Fibroblast of skin of left biceps (primary cell): ENCODE results near the gene AMZ1.

Source experiments
- DNase-seq, 2 experiments: peaks; one replicate each; pipeline ENCODE4 v3.0.0-alpha.2; 2013; ENCODE audit warnings: low read depth in 2 of 2

AMZ1 gene

DNA sequence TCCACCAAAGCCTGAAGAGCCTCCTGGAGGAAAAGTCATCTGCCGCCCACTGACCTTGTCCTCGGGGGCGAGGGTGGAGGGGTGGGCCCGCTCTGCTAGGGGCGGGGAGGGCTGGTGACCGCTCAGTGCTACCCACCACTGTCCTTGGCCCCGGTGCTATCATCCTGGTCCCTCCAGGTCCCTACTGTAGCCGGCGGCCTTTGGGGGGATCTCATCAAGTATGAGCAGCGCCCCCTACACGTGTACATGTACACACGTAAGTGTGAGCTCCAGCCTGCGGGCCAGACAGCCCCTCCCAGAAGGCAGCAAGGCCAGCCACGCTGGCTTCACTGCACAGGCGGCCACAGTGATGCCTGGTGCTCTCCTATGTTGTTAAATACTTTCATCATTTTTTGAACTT is 36.7 kb upstream of the AMZ1 start:
- no peak for DNase-seq

DNA sequence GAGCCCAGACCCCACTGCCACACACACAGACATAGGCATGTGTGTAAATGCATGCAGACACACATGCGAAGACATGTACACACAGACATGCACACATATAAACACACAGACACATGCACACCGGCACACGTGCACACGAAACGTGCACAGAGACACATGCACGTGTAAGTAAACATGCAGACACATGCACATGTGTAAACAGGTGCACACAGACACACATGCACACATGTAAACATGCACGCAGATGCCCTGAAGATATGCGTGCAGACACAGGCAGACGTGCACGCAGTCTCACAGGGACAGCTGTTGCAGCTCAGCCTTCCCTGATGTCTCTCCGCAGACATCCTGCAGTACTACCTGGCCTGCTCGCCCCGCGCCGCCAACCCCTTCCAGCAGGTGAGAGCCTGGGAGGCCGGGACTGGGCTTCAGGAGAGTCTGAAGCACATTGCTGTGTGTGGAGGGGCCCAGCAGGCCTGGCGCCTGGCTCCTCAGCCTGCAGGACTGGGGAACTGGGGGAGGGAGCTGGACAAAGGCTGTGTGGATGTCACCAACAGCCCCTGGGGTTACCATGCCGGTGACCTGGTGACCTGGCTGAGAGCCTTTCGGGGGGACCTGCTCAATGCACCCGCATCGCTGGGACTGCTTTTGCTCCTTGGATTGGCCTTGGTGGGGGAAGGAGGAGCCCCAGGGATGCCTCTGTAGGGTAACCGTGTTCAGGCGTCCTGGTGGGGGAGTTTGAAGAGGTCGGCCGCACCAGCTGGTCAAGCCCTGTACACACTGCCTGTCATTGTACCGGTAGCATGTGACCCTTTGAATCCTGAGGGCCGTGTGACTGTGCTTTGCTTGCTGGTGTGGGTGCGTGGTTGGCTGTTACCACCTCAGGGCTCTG is 35.9 kb upstream of the AMZ1 start:
- no peak for DNase-seq

DNA sequence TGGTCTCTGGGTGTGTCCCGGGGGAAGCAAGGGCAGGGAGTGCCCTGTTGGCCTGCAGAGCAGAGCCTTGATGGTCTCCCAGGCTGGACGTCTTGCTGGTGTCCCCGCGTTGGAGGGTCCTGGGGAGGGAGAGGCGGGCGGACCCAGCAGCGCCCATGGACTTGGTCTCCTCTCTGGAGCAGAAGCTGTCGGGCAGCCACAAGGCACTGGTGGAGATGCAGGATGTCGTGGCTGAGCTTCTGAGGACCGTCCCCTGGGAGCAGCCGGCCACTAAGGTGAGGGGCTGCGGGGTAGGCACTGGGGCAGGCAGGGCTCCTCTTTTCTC is 35.3 kb upstream of the AMZ1 start:
- DNase-seq, result no peak

DNA sequence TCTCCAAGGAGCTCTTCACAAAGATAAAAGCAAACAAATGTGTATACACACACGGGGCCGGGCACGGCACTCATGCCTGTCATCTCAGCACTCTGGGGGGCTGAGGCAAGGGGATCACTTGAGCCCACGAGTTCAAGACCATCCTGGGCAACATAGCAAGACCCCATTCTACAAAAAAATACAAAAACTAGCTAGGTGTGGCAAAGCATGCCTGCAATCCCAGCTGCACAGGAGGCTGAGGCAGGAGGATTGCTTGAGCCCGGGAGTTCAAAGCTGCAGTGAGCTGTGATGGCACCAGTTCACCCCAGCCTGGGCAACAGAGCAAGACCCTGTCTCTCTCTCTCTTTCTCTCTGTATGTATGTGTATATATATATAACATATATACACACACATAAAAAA is 33.9 kb upstream of the AMZ1 start:
- no peak for DNase-seq

DNA sequence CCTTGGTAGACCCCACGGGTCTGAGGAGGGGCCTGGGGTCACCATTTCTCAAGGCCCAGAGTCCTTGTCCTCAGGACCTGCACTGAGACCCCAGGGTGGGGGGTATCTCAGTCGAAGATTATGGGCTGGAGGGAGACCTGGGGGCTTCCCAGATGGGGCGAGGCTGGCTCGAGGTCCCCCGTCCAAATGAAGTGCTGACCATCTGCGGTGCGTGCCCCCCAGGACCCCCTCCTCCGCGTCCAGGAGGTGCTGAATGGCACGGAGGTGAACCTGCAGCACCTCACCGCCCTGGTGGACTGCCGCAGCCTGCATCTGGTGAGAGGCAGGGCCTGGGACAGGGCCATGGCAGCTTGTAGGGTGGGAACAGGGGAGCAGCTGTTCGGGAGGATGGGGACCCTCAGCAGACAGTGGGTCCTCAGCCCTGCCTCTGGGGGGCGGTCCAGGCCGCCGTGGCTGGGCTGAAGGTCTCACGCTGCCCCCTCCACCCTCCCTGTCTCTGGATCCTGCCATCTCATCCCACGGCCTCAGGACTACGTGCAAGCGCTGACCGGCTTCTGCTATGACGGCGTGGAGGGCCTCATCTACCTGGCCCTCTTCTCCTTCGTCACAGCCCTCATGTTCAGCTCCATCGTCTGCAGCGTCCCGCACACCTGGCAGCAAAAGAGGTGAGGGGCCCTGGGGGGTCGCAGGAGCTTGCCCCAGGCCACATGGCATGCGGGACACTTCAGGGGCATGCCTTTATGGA is 32.0 kb upstream of the AMZ1 start:
- DNase-seq, result no peak

DNA sequence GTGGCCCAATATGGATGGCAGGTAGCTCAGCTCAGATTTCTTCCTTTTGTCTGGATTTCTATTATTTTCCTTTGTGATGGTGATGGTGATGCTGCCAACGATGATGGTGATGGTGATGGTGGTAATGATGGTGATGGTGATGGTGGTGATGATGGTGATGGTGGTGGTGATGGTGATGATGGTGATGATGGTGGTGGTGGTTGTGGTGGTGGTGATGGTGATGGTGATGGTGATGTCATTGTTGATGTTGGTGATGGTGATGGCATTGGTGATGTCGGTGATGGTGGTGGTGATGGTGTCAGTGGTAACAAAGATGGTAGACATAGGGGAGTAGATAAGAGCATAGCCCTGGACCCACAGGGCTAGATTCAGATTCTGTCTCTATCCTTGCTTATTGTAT is 30.8 kb upstream of the AMZ1 start:
- no peak for DNase-seq

DNA sequence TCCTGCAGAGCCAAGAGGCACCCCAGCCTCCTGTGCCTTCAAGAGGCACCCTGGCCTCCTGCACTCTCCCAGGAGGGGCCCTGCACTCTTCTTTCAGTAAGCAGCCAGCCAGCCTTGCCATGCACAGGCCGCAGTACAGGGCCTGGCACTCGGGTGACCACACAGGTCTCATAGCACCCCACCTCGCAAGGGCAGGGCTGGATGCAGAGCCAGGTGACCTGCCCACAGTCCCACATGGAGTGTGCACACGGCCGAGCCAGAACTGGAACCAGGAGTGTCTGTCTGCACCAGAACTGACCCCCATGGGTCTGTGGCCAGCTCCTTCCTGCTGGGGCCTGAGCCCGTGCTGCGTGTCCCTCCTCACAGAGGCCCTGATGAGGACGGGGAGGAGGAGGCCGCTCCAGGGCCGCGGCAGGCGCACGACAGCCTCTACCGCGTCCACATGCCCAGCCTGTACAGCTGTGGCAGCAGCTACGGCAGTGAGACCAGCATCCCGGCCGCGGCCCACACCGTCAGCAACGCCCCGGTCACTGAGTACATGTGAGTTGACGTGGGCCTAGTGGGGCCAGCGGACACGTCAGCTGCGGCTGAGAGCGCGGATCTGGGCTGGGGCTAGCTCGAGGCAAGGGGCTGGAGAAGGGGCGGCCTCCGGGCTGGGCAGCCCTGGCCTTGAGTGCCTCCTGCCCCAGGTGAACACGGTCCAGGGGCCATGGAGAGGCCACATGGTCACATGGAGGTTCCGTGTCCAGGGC is 29.9 kb upstream of the AMZ1 start:
- no peak for DNase-seq

DNA sequence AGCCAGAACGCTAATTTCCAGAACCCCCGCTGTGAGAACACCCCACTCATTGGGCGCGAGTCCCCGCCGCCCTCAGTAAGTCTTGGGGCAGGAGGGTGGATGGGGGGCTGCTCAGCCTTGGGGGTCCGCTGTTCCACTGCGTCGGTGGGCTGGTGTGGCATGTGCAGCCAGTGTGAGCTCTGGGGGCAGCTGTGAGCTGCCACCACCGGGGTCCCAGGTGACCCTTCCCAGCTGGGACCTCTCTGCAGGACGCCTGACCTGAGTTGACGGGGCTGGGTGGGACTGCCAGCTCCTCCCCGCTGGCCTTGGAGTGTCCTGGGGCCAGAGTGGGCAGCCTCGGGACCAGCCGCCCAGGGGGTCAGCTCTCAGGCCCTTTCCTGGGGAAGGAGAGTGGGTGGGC is 29.1 kb upstream of the AMZ1 start:
- DNase-seq, result no peak

DNA sequence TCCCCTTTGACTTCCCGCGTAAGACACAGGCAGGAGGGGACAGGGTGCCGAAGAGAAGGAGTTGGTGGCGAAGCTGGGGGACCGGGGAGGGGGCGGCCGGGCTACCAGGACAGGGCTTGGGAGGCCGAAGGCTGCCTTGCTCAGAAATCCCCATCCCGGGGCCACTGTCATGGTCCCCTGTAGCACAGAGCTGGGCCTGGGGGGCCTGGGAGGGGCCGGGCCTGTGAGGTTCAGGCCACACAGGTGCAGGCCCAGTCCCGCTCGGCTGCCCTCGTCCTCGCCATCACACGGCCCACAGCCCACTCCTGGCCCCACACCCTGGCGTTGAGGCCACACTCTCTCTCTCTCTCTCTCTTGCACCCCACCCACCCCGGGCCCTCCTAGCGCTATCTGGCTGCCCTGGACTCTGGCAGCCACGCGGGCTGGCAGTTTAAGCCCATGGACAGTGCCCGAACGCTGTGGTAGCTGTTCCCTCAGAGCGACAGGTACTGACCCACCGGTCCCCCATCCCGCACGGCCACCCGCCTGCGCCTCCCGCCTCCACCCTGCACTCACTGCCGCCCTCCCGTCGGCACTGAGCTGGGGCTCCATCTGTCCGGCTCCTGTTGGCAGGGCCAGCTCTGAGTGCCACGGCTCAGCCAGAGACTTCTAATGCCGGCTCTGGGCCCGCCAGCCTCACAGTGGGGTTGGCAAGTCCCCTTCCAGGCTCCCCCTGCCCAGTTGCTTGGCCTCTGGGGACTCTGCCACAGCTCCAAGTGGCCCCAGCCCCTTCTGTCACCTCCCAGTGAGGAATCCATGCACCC is 28.2 kb upstream of the AMZ1 start:
- no peak for DNase-seq

DNA sequence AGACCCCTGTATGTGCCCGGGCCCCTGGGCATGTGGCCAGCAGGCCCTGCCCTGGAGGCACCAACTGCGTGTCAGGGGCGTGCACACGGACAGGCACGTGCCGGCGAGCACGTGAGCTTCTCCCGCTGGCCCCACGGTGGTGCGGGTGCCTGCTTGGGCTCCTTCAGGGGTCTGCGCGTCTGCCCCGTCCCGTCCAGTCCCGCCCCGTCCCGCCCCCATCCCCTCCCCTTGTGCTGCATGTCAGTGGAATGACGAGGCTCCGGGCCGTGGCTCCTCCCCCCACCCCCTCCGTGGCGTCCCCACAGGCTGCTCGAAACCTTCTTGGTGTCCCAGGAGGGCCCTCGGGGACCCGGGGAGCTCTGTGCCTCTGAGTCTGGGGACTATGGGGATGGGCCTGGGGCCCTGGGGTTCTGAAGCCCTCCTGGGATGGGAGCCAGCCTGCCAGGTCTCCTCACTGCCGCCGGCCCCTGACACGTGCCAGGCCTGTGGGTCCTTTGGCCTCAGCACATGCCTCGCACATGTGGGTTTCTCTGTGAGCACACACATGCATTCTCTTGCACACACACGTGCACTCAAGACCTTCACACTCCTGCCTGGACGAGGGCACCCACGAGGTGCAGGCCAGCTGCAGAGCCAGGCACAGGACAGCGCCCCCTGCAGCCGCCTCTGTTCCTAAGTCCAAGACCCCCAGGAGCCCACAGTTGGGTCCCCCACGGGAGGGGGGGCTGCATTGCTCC is 27.5 kb upstream of the AMZ1 start:
- DNase-seq, result no peak

DNA sequence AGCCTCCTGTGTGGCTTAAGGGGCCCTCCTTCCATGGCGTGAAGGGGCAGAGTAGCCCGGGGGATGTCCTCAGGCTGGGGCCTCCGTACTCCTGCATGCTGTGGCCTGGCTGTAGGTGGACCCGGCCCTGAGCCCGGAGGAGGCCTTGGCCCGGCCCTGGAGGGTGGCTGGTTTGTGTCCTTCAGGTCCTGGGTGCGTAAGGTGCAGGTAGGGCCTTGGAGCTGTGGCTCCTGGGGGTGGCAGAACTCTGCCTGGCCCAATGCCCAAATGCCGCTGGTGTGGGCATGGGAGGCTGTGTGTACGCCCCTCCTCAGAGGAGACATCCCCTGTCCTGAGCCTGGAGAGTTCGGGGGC is 26.9 kb upstream of the AMZ1 start:
- DNase-seq, result no peak

DNA sequence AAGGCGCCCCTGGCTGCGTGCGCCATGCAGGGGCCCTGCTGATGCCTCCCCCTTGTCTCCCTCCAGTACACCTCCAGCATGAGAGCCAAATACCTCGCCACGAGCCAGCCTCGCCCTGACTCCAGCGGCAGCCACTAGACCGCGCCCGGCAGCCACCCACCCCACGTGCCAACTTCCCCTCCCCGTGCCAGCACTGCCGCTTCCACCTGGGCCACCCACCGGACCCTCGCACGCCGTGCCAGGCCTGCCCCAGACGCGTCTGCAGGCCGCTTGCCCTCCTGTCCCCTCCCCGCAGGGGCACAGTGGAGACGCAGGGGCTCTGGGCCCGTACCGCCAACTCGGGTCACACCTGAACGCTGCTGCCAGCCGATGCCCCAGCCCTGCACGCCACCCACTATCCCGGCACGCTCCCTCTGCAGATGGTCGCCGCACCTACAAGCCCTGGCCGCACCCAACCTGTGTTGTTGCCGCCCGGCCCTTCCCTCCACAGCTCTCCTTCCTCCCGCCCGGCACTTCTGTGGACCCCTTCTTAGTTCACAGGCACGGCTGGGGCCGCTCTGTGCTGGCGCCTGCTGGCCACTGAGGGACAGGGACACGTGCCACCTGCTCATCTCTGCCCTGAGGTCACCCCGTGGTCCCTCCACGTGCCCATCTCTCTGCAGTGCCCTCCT is 26.3 kb upstream of the AMZ1 start:
- no peak for DNase-seq

DNA sequence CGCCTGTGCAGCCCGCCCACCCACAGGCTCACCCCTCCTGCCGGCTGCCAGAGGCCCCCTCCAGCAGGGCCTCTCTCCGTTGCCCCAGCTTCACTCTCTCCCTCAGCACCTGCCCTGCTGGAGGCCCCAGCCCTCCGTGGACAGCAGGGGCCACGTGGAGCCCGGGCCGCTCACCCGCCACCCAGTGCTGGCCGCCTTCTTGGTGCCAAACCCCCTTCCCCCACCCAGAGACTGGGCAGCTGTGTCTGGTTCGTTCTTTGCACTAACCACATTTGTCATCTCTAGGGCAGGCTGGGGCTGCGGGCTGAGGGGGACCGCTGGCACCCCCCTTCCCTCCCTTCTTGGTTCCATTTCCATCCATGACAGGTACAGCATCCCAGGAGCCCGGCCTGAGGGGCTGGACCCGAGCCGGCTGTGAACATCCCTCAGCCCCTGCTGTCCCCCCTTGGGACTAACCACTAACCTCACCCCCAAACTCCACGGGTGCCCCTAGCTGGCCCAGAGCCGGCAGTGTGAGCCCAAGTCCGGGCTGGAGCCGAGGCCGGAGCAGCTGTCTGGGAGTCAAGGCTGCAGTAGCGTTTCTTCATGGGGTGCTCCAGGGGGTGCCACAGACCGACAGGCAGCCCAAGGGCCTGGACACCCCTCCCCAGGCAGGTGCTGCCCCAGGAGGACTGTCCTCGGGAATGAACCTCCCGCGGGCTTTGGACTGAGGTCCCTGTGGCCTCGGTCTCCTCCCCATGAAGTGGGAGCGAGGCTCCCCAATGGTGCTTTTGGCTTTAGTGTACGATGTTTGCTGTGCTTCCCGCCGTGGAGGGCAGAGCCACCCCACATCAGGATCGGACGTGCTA is 25.5 kb upstream of the AMZ1 start:
- DNase-seq, result no peak

DNA sequence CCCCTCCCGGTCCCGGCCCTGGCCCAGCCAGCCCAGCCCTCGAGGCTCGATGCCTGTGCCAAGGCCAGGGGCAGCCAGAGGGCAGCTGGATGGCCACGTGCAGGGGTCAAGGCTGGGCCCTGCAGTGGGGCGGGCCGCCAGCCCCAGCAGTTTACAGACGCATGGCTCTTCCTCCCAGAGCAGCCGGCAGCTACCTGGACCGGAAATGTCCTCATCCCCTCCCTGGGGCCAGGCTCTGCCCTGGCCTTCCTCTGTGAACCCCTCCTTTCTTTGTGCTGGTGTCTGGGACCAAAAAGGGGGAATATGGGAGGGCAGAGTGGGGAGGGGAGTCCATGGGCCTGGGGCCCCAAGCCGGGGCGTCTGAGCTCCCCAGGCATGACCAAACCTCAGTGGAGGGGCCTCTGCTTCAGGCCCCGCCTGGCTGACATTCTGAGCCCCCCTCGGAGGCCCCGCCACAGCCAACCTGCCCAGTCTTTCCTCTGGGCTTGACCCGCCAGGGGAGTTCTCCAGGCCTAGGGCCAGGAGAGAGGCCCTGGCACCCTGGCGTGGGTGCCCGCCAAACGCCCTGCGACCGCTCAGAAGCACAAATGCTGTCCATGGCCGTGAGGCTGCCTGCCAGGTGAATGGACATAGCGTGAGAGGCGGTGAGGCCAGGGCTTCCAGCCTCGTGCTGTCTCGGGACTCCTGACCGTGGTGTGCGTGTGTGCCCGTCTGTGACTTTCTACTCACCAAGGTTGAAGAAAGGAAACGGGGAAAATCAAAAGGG is 24.7 kb upstream of the AMZ1 start:
- DNase-seq, result no peak

DNA sequence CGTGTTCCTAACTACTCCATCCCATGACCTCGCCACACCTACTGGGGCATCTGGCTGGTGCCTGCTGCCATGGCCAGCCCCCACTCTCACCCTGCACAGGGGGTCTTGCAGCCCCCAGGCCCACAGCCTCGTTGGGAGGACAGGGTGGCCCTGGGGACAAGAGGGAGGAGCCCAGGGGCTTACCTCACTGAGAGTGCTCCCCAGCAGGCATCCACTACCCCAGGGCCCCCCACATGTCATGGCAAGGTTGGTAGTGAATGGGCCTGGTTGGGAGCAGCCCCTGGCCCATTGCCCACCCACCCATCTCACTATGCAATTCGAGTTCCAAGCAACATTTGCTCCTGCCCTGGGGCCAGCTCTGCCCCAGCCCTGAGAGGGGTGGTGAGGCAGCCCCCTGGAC is 24.0 kb upstream of the AMZ1 start:
- DNase-seq, result no peak

DNA sequence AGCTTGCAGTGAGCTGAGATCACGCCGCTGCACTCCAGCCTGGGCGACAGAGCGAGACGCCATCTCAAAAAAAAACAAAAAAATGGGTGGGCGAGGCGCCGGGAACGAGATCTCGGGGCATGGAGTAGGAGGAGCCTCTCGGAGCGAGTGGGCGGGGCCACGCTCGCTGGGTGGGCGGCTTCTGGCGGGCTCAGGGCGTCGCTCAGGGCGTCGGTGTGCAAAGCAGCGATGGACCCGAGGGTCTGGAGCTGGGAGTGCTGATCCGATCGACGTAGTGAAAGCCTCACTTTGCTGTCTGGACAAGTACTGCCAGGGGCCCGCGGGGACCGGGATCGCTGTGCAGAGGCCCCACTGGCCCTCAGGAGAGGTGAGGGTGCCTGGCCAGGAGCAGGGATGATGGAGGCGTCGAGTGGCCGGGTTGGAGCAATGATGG is 22.6 kb upstream of the AMZ1 start:
- DNase-seq, result no peak

DNA sequence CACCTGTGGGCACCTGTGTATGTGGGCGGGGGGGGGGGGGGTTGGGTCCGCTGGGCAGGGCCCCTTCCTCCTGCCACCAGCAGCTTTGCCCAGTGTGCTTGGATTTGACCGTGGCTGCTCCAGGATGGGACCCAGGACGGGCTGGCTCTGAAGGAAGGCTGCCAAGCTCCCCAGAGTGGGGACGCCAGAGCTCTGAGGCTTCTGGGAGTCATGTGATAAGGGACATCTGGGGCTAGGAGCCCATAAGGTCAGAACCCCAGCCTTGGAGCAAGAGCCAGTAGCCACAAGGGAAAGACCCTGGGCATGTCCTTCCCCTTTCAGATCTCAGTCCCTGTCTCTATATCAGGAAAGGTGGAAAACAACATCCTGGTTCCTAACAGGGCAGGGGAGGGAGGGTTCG is 21.8 kb upstream of the AMZ1 start:
- no peak for DNase-seq

DNA sequence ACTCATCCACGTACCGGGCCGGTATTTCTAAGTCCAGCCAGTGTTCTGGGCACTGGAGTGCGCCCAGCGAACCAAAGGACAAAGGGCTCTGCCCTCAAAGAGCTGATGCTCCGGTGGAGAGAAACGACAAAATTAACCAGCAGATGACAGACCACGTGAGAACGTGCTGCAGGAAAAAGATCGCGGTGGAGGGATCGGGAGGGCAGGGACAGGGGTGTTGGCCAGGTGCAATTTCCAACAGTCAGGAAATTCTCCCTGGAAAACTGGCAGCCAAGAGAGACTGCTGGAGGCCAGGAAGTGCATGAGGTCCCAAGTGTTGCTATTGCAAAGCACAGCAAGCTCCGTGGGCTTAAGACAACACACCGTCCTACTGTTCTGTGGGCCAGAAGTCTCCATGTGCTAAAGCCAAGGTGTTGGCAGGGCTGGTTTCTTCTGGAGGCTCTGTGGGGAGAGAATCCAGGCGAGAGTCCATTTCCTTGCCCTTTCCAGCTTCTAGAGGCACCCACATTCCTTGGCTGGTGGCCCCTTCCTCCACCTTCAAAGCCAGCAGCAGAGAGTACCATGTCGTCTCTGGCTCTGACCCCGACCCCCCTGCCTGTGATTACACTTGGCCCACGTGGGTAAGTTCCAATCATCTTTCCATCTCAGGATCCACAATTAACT is 21.3 kb upstream of the AMZ1 start:
- no peak for DNase-seq
